NCI-H345 treated with DMSO at 0.1 percent for 48 hours (cell line): ENCODE data around the gene CACNA1C.
A peak's percentile ranks its signal among the peaks of the same experiment; 100 is the strongest.
"Not testable (repeated sequence)": the region's sequence is repeated elsewhere in the genome, so short reads cannot be mapped to it uniquely, and the experiment has no call there.

ENCODE experiments used
- DNase-seq: peaks from one replicate; lab custom pipeline; 2025; ENCODE audit not compliant: unreplicated experiment; lab: John Stamatoyannopoulos, UW

Gene CACNA1C

DNA sequence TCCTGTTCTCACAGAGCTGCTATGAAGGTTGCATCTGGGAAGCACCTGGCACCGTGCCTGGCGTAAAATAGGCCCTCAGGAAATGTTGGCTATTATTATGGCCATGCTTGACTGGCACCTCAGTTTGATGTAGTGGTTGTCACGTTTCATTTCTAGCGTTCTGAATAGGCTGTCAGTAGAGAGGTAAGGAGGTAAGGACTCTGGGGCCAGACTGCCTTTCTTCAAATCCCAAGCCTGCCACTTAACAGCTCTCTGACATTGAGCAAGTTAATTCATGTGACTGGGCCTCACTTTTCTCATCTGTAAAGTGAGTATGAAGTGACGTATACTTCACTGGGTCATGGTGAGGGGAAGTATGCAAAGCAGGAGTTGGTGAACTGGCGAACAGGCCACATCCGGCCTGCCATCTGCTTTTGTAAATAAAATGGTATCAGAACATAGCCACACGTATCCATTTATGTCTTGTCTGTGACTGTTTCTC is 196.2 kb downstream of the CACNA1C start:
- peak; percentile 94 for DNase-seq

DNA sequence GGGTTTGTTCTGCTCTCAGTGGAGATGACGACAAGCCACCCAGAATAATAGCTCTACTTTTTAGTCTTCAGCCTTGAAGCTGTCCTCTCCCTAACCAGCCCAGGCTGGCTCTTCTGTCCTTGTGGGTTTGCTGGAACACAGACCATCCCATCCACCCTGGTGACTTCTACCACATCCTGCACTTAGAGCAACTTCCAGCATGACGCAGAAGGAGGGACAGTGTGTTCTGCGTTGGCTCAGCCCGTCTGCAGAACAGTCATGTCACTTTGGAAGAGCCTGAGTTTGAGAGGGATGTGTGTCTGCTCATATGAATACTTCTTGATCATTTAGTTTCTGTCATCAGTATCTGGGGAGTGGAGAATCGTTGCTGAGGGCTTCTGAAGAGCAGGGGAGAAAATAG is 198.0 kb downstream of the CACNA1C start:
- no peak for DNase-seq

DNA sequence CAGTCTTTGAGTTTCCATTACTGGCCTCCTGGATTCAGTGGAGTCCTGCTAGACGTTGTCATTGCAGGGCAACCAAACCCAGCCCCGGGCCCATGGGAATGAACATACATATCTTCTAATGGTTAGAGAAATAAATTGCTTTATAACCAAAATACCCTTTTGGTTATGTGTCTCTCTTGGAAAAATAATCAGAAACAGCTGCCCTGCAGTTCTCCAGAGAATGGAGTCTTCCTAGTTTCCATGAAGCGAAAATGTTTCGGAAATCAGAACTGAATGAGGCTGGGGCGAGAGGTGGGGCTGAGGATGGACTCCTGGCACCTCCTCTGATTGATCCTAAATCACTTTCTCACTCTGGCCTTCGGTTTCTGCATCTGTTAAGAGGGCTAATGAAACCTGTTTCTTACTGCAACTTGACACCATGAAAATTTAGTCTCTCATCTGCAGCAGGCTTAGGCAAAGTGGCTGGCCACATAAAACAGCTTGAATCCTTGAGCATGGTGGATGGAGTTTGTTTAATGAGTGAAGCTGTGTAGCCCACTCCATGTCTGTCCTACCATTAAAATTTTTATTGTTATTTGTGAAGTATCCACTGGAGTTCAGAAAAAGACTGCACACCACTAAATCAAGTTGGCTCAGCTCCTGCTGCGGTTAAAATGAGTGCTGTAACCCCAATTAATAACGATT is 198.9 kb downstream of the CACNA1C start:
- DNase-seq, result peak; percentile 12

GRCh38 chr12:2255311-2255710 is 202.5 kb downstream of the CACNA1C start:
- DNase-seq, result no peak

DNA sequence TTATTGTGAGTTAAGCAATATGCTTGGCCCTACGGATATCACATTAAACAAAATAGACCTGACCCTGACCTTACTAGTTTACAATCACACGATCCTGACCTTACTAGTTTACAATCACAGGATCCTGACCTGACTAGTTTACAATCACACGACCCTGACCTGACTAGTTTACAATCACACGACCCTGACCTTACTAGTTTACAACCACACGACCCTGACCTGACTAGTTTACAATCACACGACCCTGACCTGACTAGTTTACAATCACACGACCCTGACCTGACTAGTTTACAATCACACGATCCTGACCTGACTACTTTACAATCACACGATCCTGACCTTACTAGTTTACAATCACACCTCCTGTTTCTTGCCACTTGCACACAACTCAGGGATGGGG is 202.9 kb downstream of the CACNA1C start:
- DNase-seq, result not testable (repeated sequence)

GRCh38 chr12:2256453-2256852 is 203.7 kb downstream of the CACNA1C start:
- no peak for DNase-seq

GRCh38 chr12:2256915-2257314 is 204.1 kb downstream of the CACNA1C start:
- DNase-seq, result no peak

- no peak for DNase-seq
Measured at GRCh38 chr12:2258025-2258424, 205.2 kb downstream of the CACNA1C start.

DNA sequence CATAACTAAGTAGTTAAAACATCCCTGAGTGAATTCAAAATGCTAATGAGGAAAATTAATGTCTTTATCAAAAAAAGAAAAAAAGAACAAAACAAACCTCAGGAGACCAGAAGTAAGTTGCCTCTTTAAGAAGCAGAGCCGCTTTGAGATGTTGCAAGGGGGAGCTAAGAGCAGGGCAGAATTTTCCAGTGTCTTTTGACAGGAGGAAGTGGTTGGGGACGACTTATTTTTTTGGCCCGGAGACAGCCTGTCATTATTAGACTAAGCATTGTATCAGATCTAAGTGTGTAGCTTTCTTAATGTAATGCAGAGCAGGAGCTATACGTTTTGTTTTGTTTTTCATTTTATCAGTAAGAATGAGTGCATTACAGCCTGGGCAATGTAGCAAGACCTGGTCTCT is 206.6 kb downstream of the CACNA1C start:
- DNase-seq, result no peak

GRCh38 chr12:2260441-2260840 is 207.7 kb downstream of the CACNA1C start:
- no peak for DNase-seq

GRCh38 chr12:2261708-2262107 is 208.9 kb downstream of the CACNA1C start:
- DNase-seq, result no peak

- DNase-seq, result no peak
Measured at GRCh38 chr12:2262449-2262848, 209.7 kb downstream of the CACNA1C start.

DNA sequence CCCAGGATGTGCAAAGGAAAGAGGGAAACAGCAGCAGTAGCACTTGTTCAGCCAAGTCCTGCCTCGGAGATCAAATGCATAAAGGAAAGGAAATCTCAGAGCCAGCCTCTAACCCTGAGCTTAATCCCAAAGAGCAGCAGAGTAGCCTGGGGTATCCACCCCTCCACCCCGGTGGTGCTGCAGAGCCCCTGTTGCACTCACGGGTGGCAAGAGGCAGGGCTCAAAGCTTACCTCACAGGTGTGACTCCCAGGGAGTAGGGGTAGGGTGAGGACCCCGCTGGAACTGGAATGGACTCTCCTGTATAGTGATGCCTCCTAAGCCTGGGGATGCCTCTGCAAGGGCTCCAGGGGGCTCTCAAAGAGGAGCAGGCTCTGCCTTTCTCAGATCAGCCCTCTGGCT is 211.1 kb downstream of the CACNA1C start:
- DNase-seq, result no peak

- DNase-seq, result no peak
Measured at GRCh38 chr12:2264651-2265232, 212.0 kb downstream of the CACNA1C start.

GRCh38 chr12:2265461-2266167 is 212.8 kb downstream of the CACNA1C start:
- DNase-seq, result no peak

- DNase-seq, result no peak
Measured at GRCh38 chr12:2266666-2267620, 214.2 kb downstream of the CACNA1C start.

- DNase-seq, result no peak
Measured at GRCh38 chr12:2267703-2268470, 215.1 kb downstream of the CACNA1C start.

DNA sequence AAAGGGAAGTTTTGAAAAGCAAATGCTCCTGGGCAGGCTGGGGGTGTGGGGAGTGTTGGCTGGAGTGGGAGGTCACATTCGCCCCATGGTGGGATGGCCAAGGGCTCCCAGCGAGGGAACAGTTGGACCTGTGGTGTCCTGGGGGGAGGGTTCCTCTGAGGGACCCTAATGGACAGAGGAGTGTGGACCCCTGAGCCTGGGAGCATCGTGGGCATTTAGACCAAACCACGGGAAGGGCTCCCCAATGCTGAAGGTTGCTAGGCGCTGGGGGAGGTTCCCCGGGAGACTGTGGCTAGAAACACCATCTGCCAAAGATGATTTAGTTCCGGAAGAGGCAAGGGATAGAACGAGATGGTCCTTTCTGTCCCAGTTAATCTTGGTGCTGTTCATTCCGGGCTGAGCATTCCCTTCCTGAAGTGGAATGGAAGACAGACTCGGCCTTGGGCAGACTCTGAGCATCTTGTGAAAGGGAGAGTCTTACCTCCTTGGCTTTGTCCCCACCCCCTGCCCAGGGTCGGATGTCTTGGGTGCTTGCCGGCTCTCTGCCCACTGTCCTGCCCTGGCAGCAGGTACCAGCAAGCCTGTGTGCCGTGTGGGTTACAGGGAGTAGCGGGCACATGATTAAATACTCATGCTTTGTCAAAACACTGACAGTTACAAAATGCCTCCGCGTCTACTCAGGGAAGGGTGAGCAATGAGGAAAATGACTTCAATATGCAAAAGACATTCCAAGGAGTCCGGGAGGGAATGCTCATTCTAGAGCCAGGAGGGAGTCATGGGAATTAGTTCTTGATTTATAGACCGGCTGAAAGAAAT is 215.9 kb downstream of the CACNA1C start:
- no peak for DNase-seq

GRCh38 chr12:2270846-2271245 is 218.1 kb downstream of the CACNA1C start:
- no peak for DNase-seq
